HG03196 (cell line): ENCODE measurements around the gene PPFIBP2.

Experiments used
- ATAC-seq: cut with Tn5 transposase; IDR thresholded peaks from one replicate; pipeline ENCODE4 v1.9.1; 2021; ENCODE audit not compliant: unreplicated experiment

Gene PPFIBP2

GRCh38 chr11:7575841-7576725 lies 62.3 kb downstream of the PPFIBP2 start:
- ATAC-seq: no peak

- ATAC-seq: no peak
These were observed 63.0 kb downstream of the PPFIBP2 start for GRCh38 chr11:7576726-7577290.

- ATAC-seq: no peak
These were observed 63.7 kb downstream of the PPFIBP2 start for GRCh38 chr11:7577291-7578190.

GRCh38 chr11:7578276-7578955 lies 64.6 kb downstream of the PPFIBP2 start:
- ATAC-seq: no peak

GRCh38 chr11:7579361-7579791 lies 65.6 kb downstream of the PPFIBP2 start:
- ATAC-seq: no peak

GRCh38 chr11:7581021-7581590 lies 67.3 kb downstream of the PPFIBP2 start:
- ATAC-seq: no peak

GRCh38 chr11:7582338-7582985 lies 68.7 kb downstream of the PPFIBP2 start:
- no peak for ATAC-seq

- ATAC-seq: no peak
These were observed 69.4 kb downstream of the PPFIBP2 start for GRCh38 chr11:7583248-7583647.

- no peak for ATAC-seq
These were observed 71.1 kb downstream of the PPFIBP2 start for GRCh38 chr11:7584910-7585309.

GRCh38 chr11:7585816-7586215 lies 72.0 kb downstream of the PPFIBP2 start:
- no peak for ATAC-seq

- no peak for ATAC-seq
These were observed 72.6 kb downstream of the PPFIBP2 start for GRCh38 chr11:7586376-7586775.

- no peak for ATAC-seq
These were observed 73.9 kb downstream of the PPFIBP2 start for GRCh38 chr11:7587712-7588111.

GRCh38 chr11:7589861-7590260 lies 76.1 kb downstream of the PPFIBP2 start:
- ATAC-seq: no peak

GRCh38 chr11:7590529-7590928 lies 76.7 kb downstream of the PPFIBP2 start:
- no peak for ATAC-seq

GRCh38 chr11:7591107-7591894 lies 77.5 kb downstream of the PPFIBP2 start:
- no peak for ATAC-seq

GRCh38 chr11:7591987-7592386 lies 78.2 kb downstream of the PPFIBP2 start:
- ATAC-seq: no peak

GRCh38 chr11:7592711-7593110 lies 78.9 kb downstream of the PPFIBP2 start:
- no peak for ATAC-seq

- ATAC-seq: no peak
These were observed 79.7 kb downstream of the PPFIBP2 start for GRCh38 chr11:7593481-7593880.
